ENCODE results near the gene SENP5.
A peak's percentile ranks its signal among the peaks of the same experiment; 100 is the strongest.
"Not testable (repeated sequence)": the region's sequence is repeated elsewhere in the genome, so short reads cannot be mapped to it uniquely, and the experiment has no call there.

SENP5 gene

GRCh38 chr3:196942915-196943277 lies 75.2 kb downstream of the SENP5 start:
- no peak for DNase-seq

GRCh38 chr3:196944037-196944790 lies 76.5 kb downstream of the SENP5 start:
- DNase-seq, result not testable (repeated sequence)

GRCh38 chr3:196947136-196947859 lies 79.6 kb downstream of the SENP5 start:
- DNase-seq, result no peak

- no peak for DNase-seq
These were observed 80.2 kb downstream of the SENP5 start for GRCh38 chr3:196947860-196948441.

- no peak for DNase-seq
These were observed 80.9 kb downstream of the SENP5 start for GRCh38 chr3:196948442-196949284.

- DNase-seq, result no peak
These were observed 81.5 kb downstream of the SENP5 start for GRCh38 chr3:196949285-196949619.

GRCh38 chr3:196949750-196950149 lies 82.0 kb downstream of the SENP5 start:
- DNase-seq, result no peak

GRCh38 chr3:196951371-196951770 lies 83.7 kb downstream of the SENP5 start:
- DNase-seq, result no peak

GRCh38 chr3:196954832-196955231 lies 87.1 kb downstream of the SENP5 start:
- no peak for DNase-seq

GRCh38 chr3:196962108-196962929 lies 94.6 kb downstream of the SENP5 start:
- DNase-seq, result no peak

- no peak for DNase-seq
These were observed 95.4 kb downstream of the SENP5 start for GRCh38 chr3:196962930-196963630.

- no peak for DNase-seq
These were observed 95.9 kb downstream of the SENP5 start for GRCh38 chr3:196963631-196963953.

- no peak for DNase-seq
These were observed 97.5 kb downstream of the SENP5 start for GRCh38 chr3:196965112-196965803.

GRCh38 chr3:196965804-196966173 lies 98.1 kb downstream of the SENP5 start:
- DNase-seq, result no peak

GRCh38 chr3:196966526-196967401 lies 99.0 kb downstream of the SENP5 start:
- DNase-seq, result no peak

GRCh38 chr3:196967412-196968232 lies 99.9 kb downstream of the SENP5 start:
- DNase-seq, result no peak

- no peak for DNase-seq
These were observed 100.8 kb downstream of the SENP5 start, which contains the start of gene PIGZ for GRCh38 chr3:196968233-196969133. PIGZ (minus strand) TSS chr3:196968833; CDS start chr3:196952031, 16,802 bp downstream.

GRCh38 chr3:196969134-196969659 lies 101.5 kb downstream of the SENP5 start:
- DNase-seq, result peak; percentile 23

Data from activated gamma-delta T cell treated with Interleukin-2 at 50 U/mL for 16 hours (primary cell).